H9 (cell line): ENCODE data around the gene DTX4. TPM values are rescaled to one million over a fixed set of nuclear protein-coding genes. Genes with fewer than 3 reads are reported as not detected.

Experiments
- DNase-seq: peaks from one replicate; pipeline ENCODE4 v3.0.0-alpha.2; 2017
- H2AFZ ChIP-seq: one replicate; pipeline ENCODE4 v1.6.1; 2013; ENCODE audit warnings: mild to moderate bottlenecking, low read length, control low read depth, moderate library complexity
- H2AK5ac ChIP-seq: 2 replicates; pipeline ENCODE4 v1.6.1; 2013; ENCODE audit warnings: low read length, control low read depth, mixed read lengths; ENCODE audit not compliant: insufficient read length
- H2BK120ac ChIP-seq: one replicate; pipeline ENCODE4 v1.6.1; 2013; ENCODE audit warnings: low read depth, mild to moderate bottlenecking, low read length, control low read depth, inconsistent platforms; ENCODE audit not compliant: poor library complexity, severe bottlenecking
- H2BK12ac ChIP-seq: 2 replicates; pipeline ENCODE4 v1.6.1; 2013; ENCODE audit warnings: low read length, control low read depth, mixed read lengths, low read depth; ENCODE audit not compliant: insufficient read length
- H2BK15ac ChIP-seq: 2 replicates; pipeline ENCODE4 v1.6.1; 2013; ENCODE audit warnings: low read depth, low read length, control low read depth
- H2BK20ac ChIP-seq: one replicate; pipeline ENCODE4 v1.6.1; 2013; ENCODE audit warnings: low read depth, mild to moderate bottlenecking, low read length, control low read depth, inconsistent platforms; ENCODE audit not compliant: poor library complexity, severe bottlenecking
- H2BK5ac ChIP-seq: 2 replicates; pipeline ENCODE4 v1.6.1; 2013; ENCODE audit warnings: low read length, control low read depth, mixed read lengths; ENCODE audit not compliant: insufficient read length
- H3K14ac ChIP-seq: 2 replicates; pipeline ENCODE4 v1.6.1; 2013; ENCODE audit warnings: low read length, control low read depth; ENCODE audit not compliant: insufficient read depth
- H3K18ac ChIP-seq: 2 replicates; pipeline ENCODE4 v1.6.1; 2013; ENCODE audit warnings: low read depth, mild to moderate bottlenecking, mixed read lengths, low read length, control low read depth; ENCODE audit not compliant: insufficient read length
- H3K23ac ChIP-seq: 2 replicates; pipeline ENCODE4 v1.6.1; 2013; ENCODE audit warnings: low read length, control low read depth, mixed read lengths, low read depth; ENCODE audit not compliant: insufficient read length
- H3K23me2 ChIP-seq: 2 replicates; pipeline ENCODE4 v1.6.1; 2013; ENCODE audit warnings: low read depth, mild to moderate bottlenecking, mixed read lengths, low read length, control low read depth; ENCODE audit not compliant: insufficient read length, poor library complexity, severe bottlenecking
- H3K27ac ChIP-seq: 2 replicates; pipeline ENCODE4 v1.5.1; 2013; ENCODE audit warnings: low read length, control low read depth, mixed read lengths, low read depth; ENCODE audit not compliant: insufficient read length
- H3K27me3 ChIP-seq: 2 replicates; pipeline ENCODE4 v1.6.1; 2013; ENCODE audit warnings: low read length, control low read depth, inconsistent platforms; ENCODE audit not compliant: insufficient read depth
- H3K4ac ChIP-seq: 2 replicates; pipeline ENCODE4 v1.6.1; 2013; ENCODE audit warnings: low read depth, mild to moderate bottlenecking, control low read depth, inconsistent platforms, low read length, moderate library complexity
- H3K4me1 ChIP-seq: 2 replicates; pipeline ENCODE4 v1.6.1; 2013; ENCODE audit warnings: low read length, control low read depth, inconsistent platforms; ENCODE audit not compliant: insufficient read depth
- H3K4me2 ChIP-seq: 2 replicates; pipeline ENCODE4 v1.6.1; 2013; ENCODE audit warnings: low read length, control low read depth, mixed read lengths; ENCODE audit not compliant: insufficient read length, insufficient read depth
- H3K56ac ChIP-seq: 2 replicates; pipeline ENCODE4 v1.6.1; 2013; ENCODE audit warnings: low read depth, mild to moderate bottlenecking, mixed read lengths, low read length, control low read depth; ENCODE audit not compliant: insufficient read length
- H3K79me1 ChIP-seq: 2 replicates; pipeline ENCODE4 v1.6.1; 2013; ENCODE audit warnings: low read depth, mild to moderate bottlenecking, moderate library complexity, low read length, control low read depth, inconsistent platforms; ENCODE audit not compliant: insufficient read depth, poor library complexity, severe bottlenecking
- H3K79me2 ChIP-seq: 2 replicates; pipeline ENCODE4 v1.6.1; 2013; ENCODE audit warnings: low read length, control low read depth, inconsistent platforms; ENCODE audit not compliant: insufficient read depth
- H3K9ac ChIP-seq: 2 replicates; pipeline ENCODE4 v1.6.1; 2013; ENCODE audit warnings: low read length, control low read depth, mixed read lengths; ENCODE audit not compliant: insufficient read length; ENCODE audit errors: extremely low read depth
- H3K9me3 ChIP-seq: one replicate; pipeline ENCODE4 v1.6.1; 2013; ENCODE audit warnings: low read depth, low read length, inconsistent platforms; ENCODE audit not compliant: control insufficient read depth
- H3T11ph ChIP-seq: one replicate; pipeline ENCODE4 v1.6.1; 2013; ENCODE audit warnings: mild to moderate bottlenecking, low read length, control low read depth, inconsistent platforms
- H4K20me1 ChIP-seq: one replicate; pipeline ENCODE4 v1.6.1; 2013; ENCODE audit not compliant: control insufficient read depth, insufficient read length, insufficient read depth
- H4K5ac ChIP-seq: 2 replicates; pipeline ENCODE4 v1.6.1; 2013; ENCODE audit warnings: low read depth, mild to moderate bottlenecking, mixed read lengths, low read length, control low read depth; ENCODE audit not compliant: insufficient read length
- H4K8ac ChIP-seq: replicated peaks from 2 replicates; pipeline ENCODE4 v1.6.1; 2013; ENCODE audit warnings: low read length, control low read depth, mixed read lengths, low read depth; ENCODE audit not compliant: insufficient read length
- H4K91ac ChIP-seq: 2 replicates; pipeline ENCODE4 v1.6.1; 2013; ENCODE audit warnings: low read depth, mild to moderate bottlenecking, moderate library complexity, mixed read lengths, low read length, control low read depth; ENCODE audit not compliant: insufficient read length
- H3K27ac Mint-ChIP-seq, 3 experiments: 2 replicates in 2 of 3; 3 replicates in 1 of 3; pipeline ENCODE4 v1.8.0; 2020 to 2021; ENCODE audit warnings: mixed read lengths in 3 of 3, mild to moderate bottlenecking in 1 of 3, moderate library complexity in 1 of 3
- H3K27me3 Mint-ChIP-seq: 2 replicates; pipeline ENCODE4 v1.8.0; 2021; ENCODE audit warnings: low read depth, mild to moderate bottlenecking, moderate library complexity, mixed read lengths
- H3K36me3 Mint-ChIP-seq, 3 experiments: 2 replicates in 2 of 3; 3 replicates in 1 of 3; pipeline ENCODE4 v1.8.0; 2020 to 2021; ENCODE audit warnings: low read depth in 3 of 3, mixed read lengths in 3 of 3; ENCODE audit not compliant: insufficient read depth in 1 of 3
- H3K4me1 Mint-ChIP-seq, 2 experiments: 2 replicates each; pipeline ENCODE4 v1.8.0; 2020; ENCODE audit warnings: mixed read lengths in 2 of 2
- H3K4me3 Mint-ChIP-seq, 2 experiments: 2 replicates in 1 of 2; 3 replicates in 1 of 2; pipeline ENCODE4 v1.8.0; 2020 to 2021; ENCODE audit warnings: mild to moderate bottlenecking in 2 of 2, mixed read lengths in 2 of 2, moderate library complexity in 1 of 2
- H3K9me3 Mint-ChIP-seq, 2 experiments: 2 replicates in 1 of 2; 3 replicates in 1 of 2; pipeline ENCODE4 v1.8.0; 2020; ENCODE audit warnings: mild to moderate bottlenecking in 2 of 2, mixed read lengths in 2 of 2, moderate library complexity in 1 of 2
- WGBS: extraction: QIAGEN DNeasy Blood & Tissue Kit; methylation state at CpG from one replicate; pipeline ENCODE4 v1.1.7; 2013; ENCODE audit warnings: missing lambda C conversion rate, low lambda C conversion rate, mixed read lengths; ENCODE audit not compliant: insufficient read length; ENCODE audit errors: extremely low coverage; 5-methylcytosine and 5-hydroxymethylcytosine counted together
- total RNA-seq: library from RNA; stranded (reverse); gene quantifications from 2 replicates; pipeline ENCODE4 v1.2.1, GENCODE V29; 2021
- TF ChIP-seq, protein P1 (sequence below): fragments of 200-600 bp; sonication (generic); conservative IDR thresholded peaks from 3 replicates; pipeline ENCODE4 v1.8.0; 2021; ENCODE audit warnings: antibody characterized with exemption, mild to moderate bottlenecking

DTX4 gene
- total RNA-seq, 1 experiment from 2014 or later: 13.0 TPM

DNA sequence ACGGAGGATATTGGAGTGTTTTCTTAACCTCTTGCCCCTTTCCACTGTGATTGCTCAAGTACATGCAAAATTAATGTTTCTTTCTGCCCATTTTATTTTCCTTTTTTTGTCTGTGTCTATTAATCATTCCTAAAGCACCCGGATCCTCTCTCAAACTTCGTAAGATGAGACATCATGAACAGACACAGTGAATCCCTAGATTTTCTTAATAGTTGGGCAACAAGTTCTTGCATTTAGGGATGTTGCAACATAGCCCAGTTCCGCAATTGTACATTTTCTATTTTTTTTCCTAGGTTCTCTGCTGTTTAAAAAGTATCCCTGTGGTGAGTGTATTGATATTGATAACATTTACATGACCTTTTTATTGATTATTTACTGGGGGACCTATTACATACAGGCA is 26.4 kb upstream of the DTX4 start:
- Histone ChIP-seq H2BK20ac (no peak overlapping the region), H3K23me2 (peaks cover 6% of the 10 kb centered on the region), H2BK15ac (no peak overlapping the region), H3K4ac (no peak overlapping the region), H3K27me3 (no peaks in the 10 kb centered on the region), H2AK5ac (no peak overlapping the region), H3K27ac (no peak overlapping the region), H3K4me1 (no peaks in the 10 kb centered on the region; the same call in 1 of the 2 replicates), H2AFZ (no peak overlapping the region), H4K5ac (no peak overlapping the region), H3K14ac (no peak overlapping the region), H4K20me1 (no peaks in the 10 kb centered on the region), H2BK5ac (no peak overlapping the region), H3T11ph (no peak overlapping the region), H3K9ac (no peak overlapping the region), H3K9me3 (no peaks in the 10 kb centered on the region), H2BK120ac (no peak overlapping the region), H3K23ac (no peak overlapping the region), H3K4me2 (peak overlapping the region; percentile 74), H4K8ac (no peak overlapping the region), H2BK12ac (no peak overlapping the region), H4K91ac (no peak overlapping the region), H3K79me2 (no peaks in the 10 kb centered on the region), H3K18ac (no peak overlapping the region), H3K79me1 (no peaks in the 10 kb centered on the region), H3K56ac (no peak overlapping the region)
- no peak for DNase-seq
- H3K4me3 Mint-ChIP-seq: peak overlapping the region; percentile 67 to 91
- TF ChIP-seq, protein P1, sequence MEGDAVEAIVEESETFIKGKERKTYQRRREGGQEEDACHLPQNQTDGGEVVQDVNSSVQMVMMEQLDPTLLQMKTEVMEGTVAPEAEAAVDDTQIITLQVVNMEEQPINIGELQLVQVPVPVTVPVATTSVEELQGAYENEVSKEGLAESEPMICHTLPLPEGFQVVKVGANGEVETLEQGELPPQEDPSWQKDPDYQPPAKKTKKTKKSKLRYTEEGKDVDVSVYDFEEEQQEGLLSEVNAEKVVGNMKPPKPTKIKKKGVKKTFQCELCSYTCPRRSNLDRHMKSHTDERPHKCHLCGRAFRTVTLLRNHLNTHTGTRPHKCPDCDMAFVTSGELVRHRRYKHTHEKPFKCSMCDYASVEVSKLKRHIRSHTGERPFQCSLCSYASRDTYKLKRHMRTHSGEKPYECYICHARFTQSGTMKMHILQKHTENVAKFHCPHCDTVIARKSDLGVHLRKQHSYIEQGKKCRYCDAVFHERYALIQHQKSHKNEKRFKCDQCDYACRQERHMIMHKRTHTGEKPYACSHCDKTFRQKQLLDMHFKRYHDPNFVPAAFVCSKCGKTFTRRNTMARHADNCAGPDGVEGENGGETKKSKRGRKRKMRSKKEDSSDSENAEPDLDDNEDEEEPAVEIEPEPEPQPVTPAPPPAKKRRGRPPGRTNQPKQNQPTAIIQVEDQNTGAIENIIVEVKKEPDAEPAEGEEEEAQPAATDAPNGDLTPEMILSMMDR: no peak
- H3K27me3 Mint-ChIP-seq: peaks cover 27% of the 10 kb centered on the region
- no peak overlapping the region for H3K27ac Mint-ChIP-seq
- peaks cover 25 to 40% of the 10 kb centered on the region in 2 experiments for H3K4me1 Mint-ChIP-seq
- H3K9me3 Mint-ChIP-seq: peaks cover 5 to 12% of the 10 kb centered on the region in 2 experiments; a peak in 3 of 5 replicates
- no CpG with 5 or more reads among the region's 4 CpGs for WGBS
- H3K36me3 Mint-ChIP-seq: peaks cover 3 to 24% (median 11%) of the 10 kb centered on the region in 3 experiments; a peak in 5 of 7 replicates
